DND-41 (cell line): ENCODE results near the gene PCDHA12.
"Not testable (repeated sequence)": the region's sequence is repeated elsewhere in the genome, so short reads cannot be mapped to it uniquely, and the experiment has no call there.

Experiments
- ATAC-seq: fragments of 200-7000 bp; cut with Tn5 transposase; 3 replicates; pipeline ENCODE4 v1.9.1; 2021; ENCODE audit warnings: low read depth; ENCODE audit not compliant: insufficient read depth
- DNase-seq: peaks from one replicate; pipeline ENCODE4 v3.0.0-alpha.2; 2020
- H2AFZ ChIP-seq: 2 replicates; pipeline ENCODE4 v1.6.0; 2012; ENCODE audit warnings: low read depth, low read length
- H3K27ac ChIP-seq: 2 replicates; pipeline ENCODE4 v1.5.1; 2012; ENCODE audit warnings: low read length, inconsistent platforms
- H3K27me3 ChIP-seq: fragments of 200-600 bp; sonication (generic); 2 replicates; pipeline ENCODE4 v1.6.0; 2012; ENCODE audit warnings: low read length, mild to moderate bottlenecking, inconsistent platforms; ENCODE audit not compliant: insufficient read depth, poor library complexity
- H3K36me3 ChIP-seq: 2 replicates; pipeline ENCODE4 v1.5.1; 2012; ENCODE audit warnings: low read length, inconsistent platforms; ENCODE audit not compliant: insufficient read depth
- H3K4me1 ChIP-seq: 2 replicates; pipeline ENCODE4 v1.5.1; 2012; ENCODE audit warnings: mild to moderate bottlenecking, low read length; ENCODE audit not compliant: insufficient read depth
- H3K4me2 ChIP-seq: 2 replicates; pipeline ENCODE4 v1.6.0; 2012; ENCODE audit warnings: mild to moderate bottlenecking, moderate library complexity, low read length, inconsistent platforms; ENCODE audit not compliant: insufficient read depth
- H3K4me3 ChIP-seq, 2 experiments: fragments of 200-600 bp in 1 of 2; shearing (Covaris generic) in 1 of 2; 2 replicates each; pipeline ENCODE4 v1.5.1; 2012 to 2016; ENCODE audit warnings: inconsistent platforms in 2 of 2, low read length in 2 of 2, mild to moderate bottlenecking in 2 of 2, low read depth in 1 of 2, moderate library complexity in 1 of 2
- H3K79me2 ChIP-seq: 2 replicates; pipeline ENCODE4 v1.6.0; 2012; ENCODE audit warnings: low read length, inconsistent platforms; ENCODE audit not compliant: insufficient read depth
- H3K9ac ChIP-seq: 2 replicates; pipeline ENCODE4 v1.6.0; 2012; ENCODE audit warnings: low read depth, mild to moderate bottlenecking, inconsistent platforms, low read length, moderate library complexity
- H3K9me3 ChIP-seq: 2 replicates; pipeline ENCODE4 v1.5.1; 2012; ENCODE audit warnings: low read length, moderate library complexity, mild to moderate bottlenecking, inconsistent platforms; ENCODE audit not compliant: insufficient read depth, severe bottlenecking
- H4K20me1 ChIP-seq: 2 replicates; pipeline ENCODE4 v1.6.0; 2012; ENCODE audit warnings: low read length; ENCODE audit not compliant: insufficient read depth
- CTCF ChIP-seq: IDR thresholded peaks from 2 replicates; pipeline ENCODE4 v1.5.1; 2012; ENCODE audit warnings: borderline replicate concordance, low read length, moderate library complexity, mild to moderate bottlenecking; ENCODE audit not compliant: poor library complexity, severe bottlenecking; ENCODE audit errors: extremely low read depth
- EZH2 ChIP-seq: IDR thresholded peaks from 3 replicates; pipeline ENCODE4 v1.6.1; 2012; ENCODE audit warnings: borderline replicate concordance, low read depth, mild to moderate bottlenecking, moderate library complexity, low read length, inconsistent platforms; ENCODE audit not compliant: severe bottlenecking

The PCDHA12 gene

DNA sequence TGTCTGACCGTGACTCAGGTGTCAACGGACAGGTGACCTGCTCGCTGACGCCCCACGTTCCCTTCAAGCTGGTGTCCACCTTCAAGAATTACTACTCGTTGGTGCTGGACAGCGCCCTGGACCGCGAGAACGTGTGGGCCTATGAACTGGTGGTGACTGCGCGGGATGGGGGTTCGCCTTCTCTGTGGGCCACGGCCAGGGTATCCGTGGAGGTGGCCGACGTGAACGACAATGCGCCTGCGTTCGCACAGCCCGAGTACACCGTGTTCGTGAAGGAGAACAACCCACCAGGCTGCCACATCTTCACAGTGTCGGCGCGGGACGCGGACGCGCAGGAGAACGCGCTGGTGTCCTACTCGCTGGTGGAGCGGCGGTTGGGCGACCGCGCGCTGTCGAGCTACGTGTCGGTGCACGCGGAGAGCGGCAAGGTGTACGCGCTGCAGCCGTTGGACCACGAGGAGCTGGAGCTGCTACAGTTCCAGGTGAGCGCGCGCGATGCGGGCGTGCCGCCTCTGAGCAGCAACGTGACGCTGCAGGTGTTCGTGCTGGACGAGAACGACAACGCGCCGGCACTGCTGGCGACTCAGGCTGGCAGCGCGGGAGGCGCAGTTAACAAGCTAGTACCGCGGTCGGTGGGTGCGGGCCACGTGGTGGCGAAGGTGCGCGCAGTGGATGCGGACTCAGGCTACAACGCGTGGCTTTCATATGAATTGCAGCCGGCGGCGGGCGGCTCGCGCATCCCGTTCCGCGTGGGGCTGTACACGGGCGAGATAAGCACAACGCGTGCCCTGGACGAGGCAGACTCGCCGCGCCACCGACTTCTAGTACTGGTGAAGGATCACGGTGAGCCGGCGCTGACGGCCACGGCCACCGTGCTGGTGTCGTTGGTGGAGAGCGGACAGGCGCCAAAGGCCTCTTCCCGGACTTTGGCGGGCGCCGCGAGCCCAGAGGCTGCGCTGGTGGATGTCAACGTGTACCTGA, 4.6 kb upstream of the PCDHA12 start:
- Histone ChIP-seq H3K4me1 (no peaks in the 10 kb centered on the region), H3K79me2 (no peaks in the 10 kb centered on the region), H3K9ac (no peak overlapping the region), H3K36me3 (no peaks in the 10 kb centered on the region), H2AFZ (no peak overlapping the region), H3K27ac (no peak overlapping the region), H3K27me3 (peaks cover 3% of the 10 kb centered on the region), H3K4me3 (no peak overlapping the region), H3K9me3 (no peaks in the 10 kb centered on the region), H4K20me1 (no peaks in the 10 kb centered on the region), H3K4me2 (no peak overlapping the region)
- ATAC-seq = no peak
- DNase-seq = no peak
- TF ChIP-seq CTCF = no peak
- TF ChIP-seq EZH2 = no peak

- H3K9ac ChIP-seq, H3K36me3 ChIP-seq, H3K9me3 ChIP-seq, H3K4me1 ChIP-seq, ATAC-seq, H3K27ac ChIP-seq, H3K79me2 ChIP-seq, H3K4me3 ChIP-seq, H2AFZ ChIP-seq, H3K4me2 ChIP-seq, DNase-seq, H3K27me3 ChIP-seq, H4K20me1 ChIP-seq: not testable (repeated sequence)
Measured at GRCh38 chr5:140876541-140877261, 1.6 kb downstream of the PCDHA12 start.

DNA sequence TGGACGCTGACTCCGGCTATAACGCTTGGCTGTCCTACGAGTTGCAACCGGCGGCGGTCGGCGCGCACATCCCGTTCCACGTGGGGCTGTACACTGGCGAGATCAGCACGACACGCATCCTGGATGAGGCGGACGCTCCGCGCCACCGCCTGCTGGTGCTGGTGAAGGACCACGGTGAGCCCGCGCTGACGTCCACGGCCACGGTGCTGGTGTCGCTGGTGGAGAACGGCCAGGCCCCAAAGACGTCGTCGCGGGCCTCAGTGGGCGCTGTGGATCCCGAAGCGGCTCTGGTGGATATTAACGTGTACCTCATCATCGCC, 2.1 kb downstream of the PCDHA12 start:
- H3K4me1 ChIP-seq = no peaks in the 10 kb centered on the region
- H4K20me1 ChIP-seq = no peaks in the 10 kb centered on the region
- no peak overlapping the region for H3K27ac ChIP-seq
- ATAC-seq (no peak), DNase-seq (no peak)
- H3K4me3 ChIP-seq = no peak overlapping the region
- no peak overlapping the region for H3K9ac ChIP-seq
- H3K36me3 ChIP-seq = no peaks in the 10 kb centered on the region
- H3K4me2 ChIP-seq = no peak overlapping the region
- H3K79me2 ChIP-seq = no peaks in the 10 kb centered on the region
- peaks cover 2% of the 10 kb centered on the region for H3K27me3 ChIP-seq
- H2AFZ ChIP-seq = no peak overlapping the region
- H3K9me3 ChIP-seq = no peaks in the 10 kb centered on the region
- TF ChIP-seq EZH2 = no peak
- TF ChIP-seq CTCF = no peak

- no peak for DNase-seq
- ATAC-seq = no peak
- no peak within 1 kb of the TSS for H3K4me3 ChIP-seq
Measured at GRCh38 chr5:140881889-140882590, 6.9 kb downstream of the PCDHA12 start, which contains the start of gene PCDHA13. TSS of gene PCDHA13 (plus strand) at chr5:140882124. CDS start at chr5:140882269, 145 bp downstream.

More at GRCh38 chr5:140881889-140882590, 6.9 kb downstream of the PCDHA12 start, which contains the start of gene PCDHA13:
- H3K36me3 ChIP-seq = no peaks in the 10 kb centered on the region
- no peaks in the 10 kb centered on the region for H3K4me1 ChIP-seq
- H3K27ac ChIP-seq = no peak within 1 kb of the TSS
- H3K27me3 ChIP-seq = peaks cover 2% of the 10 kb centered on the region
- no peaks in the 10 kb centered on the region for H3K9me3 ChIP-seq
- no peaks in the 10 kb centered on the region for H4K20me1 ChIP-seq
- H3K79me2 ChIP-seq = no peaks in the 10 kb centered on the region
- H3K4me2 ChIP-seq = no peak within 1 kb of the TSS
- no peak within 1 kb of the TSS for H3K9ac ChIP-seq
- TF ChIP-seq CTCF = no peak
- no peak for TF ChIP-seq EZH2
- H2AFZ ChIP-seq = no peak within 1 kb of the TSS
